Measurements from ENCODE around the gene CCDC32. TPM values are rescaled to one million over a fixed set of nuclear protein-coding genes. Genes with fewer than 3 reads are reported as not detected.

The CCDC32 gene
- total and polyA plus RNA-seq, 2 of the 13 experiments (the other 11 are each of a cell fraction or from before 2014, with no cell fraction given), result 10.8 to 23.2 TPM

- TF ChIP-seq STAT6 (CRISPR knock-in tag; IDR thresholded peaks at IDR 0.05; ENCODE audit: borderline replicate concordance) (no peak), ZNF33B (CRISPR knock-in tag; IDR thresholded peaks at IDR 0.05) (no peak), HNRNPL (IDR thresholded peaks at IDR 0.05; ENCODE audit: low read depth, low read length) (0 out of 2 replicates have a peak, but pooled peaks have one; percentile 45), MAFF (IDR thresholded peaks at IDR 0.05; ENCODE audit: low read depth, low read length) (no peak), ZNF367 (CRISPR knock-in tag; IDR thresholded peaks at IDR 0.05; ENCODE audit: borderline replicate concordance) (no peak), ERF (CRISPR knock-in tag; IDR thresholded peaks at IDR 0.05) (0 out of 2 replicates have a peak, but pooled peaks have one; percentile 27), ZNF451 (CRISPR knock-in tag; IDR thresholded peaks at IDR 0.05) (no peak), ZNF720 (CRISPR knock-in tag; IDR thresholded peaks at IDR 0.05) (no peak), CREM (IDR thresholded peaks at IDR 0.05) (no peak), CREM (CRISPR knock-in tag; IDR thresholded peaks at IDR 0.05) (no peak), RARA (CRISPR knock-in tag; IDR thresholded peaks at IDR 0.05) (no peak), ZNF672 (CRISPR knock-in tag; IDR thresholded peaks at IDR 0.05) (no peak), MAF1 (CRISPR knock-in tag; IDR thresholded peaks at IDR 0.05; ENCODE audit: borderline replicate concordance) (no peak), NFE2L1 (CRISPR knock-in tag; IDR thresholded peaks at IDR 0.05; ENCODE audit: borderline replicate concordance) (no peak), REPIN1 (CRISPR knock-in tag; IDR thresholded peaks at IDR 0.05; ENCODE audit: borderline replicate concordance, low read depth) (peak; percentile 27; the same call in 1 of the 2 replicates), HDAC6 (IDR thresholded peaks at IDR 0.05; ENCODE audit: low read depth, low read length) (no peak), ZNF354B (CRISPR knock-in tag; IDR thresholded peaks at IDR 0.05) (0 out of 2 replicates have a peak, but pooled peaks have one; percentile 58), KMT2A (CRISPR knock-in tag; IDR thresholded peaks at IDR 0.05) (no peak), SP140L (CRISPR knock-in tag; IDR thresholded peaks at IDR 0.05; ENCODE audit: borderline replicate concordance) (no peak), SNAI1 (CRISPR knock-in tag; IDR thresholded peaks at IDR 0.05; ENCODE audit: borderline replicate concordance) (no peak), ZNF709 (CRISPR knock-in tag; IDR thresholded peaks at IDR 0.05) (no peak), HOXA5 (CRISPR knock-in tag; IDR thresholded peaks at IDR 0.05) (0 out of 2 replicates have a peak, but pooled peaks have one; percentile 54)
- TF ChIP-seq, protein P1, sequence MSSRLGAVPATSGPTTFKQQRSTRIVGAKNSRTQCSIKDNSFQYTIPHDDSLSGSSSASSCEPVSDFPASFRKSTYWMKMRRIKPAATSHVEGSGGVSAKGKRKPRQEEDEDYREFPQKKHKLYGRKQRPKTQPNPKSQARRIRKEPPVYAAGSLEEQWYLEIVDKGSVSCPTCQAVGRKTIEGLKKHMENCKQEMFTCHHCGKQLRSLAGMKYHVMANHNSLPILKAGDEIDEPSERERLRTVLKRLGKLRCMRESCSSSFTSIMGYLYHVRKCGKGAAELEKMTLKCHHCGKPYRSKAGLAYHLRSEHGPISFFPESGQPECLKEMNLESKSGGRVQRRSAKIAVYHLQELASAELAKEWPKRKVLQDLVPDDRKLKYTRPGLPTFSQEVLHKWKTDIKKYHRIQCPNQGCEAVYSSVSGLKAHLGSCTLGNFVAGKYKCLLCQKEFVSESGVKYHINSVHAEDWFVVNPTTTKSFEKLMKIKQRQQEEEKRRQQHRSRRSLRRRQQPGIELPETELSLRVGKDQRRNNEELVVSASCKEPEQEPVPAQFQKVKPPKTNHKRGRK (CRISPR knock-in tag; IDR thresholded peaks at IDR 0.05), result no peak
- TF ChIP-seq, protein P2, sequence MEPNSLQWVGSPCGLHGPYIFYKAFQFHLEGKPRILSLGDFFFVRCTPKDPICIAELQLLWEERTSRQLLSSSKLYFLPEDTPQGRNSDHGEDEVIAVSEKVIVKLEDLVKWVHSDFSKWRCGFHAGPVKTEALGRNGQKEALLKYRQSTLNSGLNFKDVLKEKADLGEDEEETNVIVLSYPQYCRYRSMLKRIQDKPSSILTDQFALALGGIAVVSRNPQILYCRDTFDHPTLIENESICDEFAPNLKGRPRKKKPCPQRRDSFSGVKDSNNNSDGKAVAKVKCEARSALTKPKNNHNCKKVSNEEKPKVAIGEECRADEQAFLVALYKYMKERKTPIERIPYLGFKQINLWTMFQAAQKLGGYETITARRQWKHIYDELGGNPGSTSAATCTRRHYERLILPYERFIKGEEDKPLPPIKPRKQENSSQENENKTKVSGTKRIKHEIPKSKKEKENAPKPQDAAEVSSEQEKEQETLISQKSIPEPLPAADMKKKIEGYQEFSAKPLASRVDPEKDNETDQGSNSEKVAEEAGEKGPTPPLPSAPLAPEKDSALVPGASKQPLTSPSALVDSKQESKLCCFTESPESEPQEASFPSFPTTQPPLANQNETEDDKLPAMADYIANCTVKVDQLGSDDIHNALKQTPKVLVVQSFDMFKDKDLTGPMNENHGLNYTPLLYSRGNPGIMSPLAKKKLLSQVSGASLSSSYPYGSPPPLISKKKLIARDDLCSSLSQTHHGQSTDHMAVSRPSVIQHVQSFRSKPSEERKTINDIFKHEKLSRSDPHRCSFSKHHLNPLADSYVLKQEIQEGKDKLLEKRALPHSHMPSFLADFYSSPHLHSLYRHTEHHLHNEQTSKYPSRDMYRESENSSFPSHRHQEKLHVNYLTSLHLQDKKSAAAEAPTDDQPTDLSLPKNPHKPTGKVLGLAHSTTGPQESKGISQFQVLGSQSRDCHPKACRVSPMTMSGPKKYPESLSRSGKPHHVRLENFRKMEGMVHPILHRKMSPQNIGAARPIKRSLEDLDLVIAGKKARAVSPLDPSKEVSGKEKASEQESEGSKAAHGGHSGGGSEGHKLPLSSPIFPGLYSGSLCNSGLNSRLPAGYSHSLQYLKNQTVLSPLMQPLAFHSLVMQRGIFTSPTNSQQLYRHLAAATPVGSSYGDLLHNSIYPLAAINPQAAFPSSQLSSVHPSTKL (CRISPR knock-in tag; IDR thresholded peaks at IDR 0.05), result peak; percentile 56
Observed at GRCh38 chr15:40506964-40507571, 57.8 kb downstream of the CCDC32 start (continued).
